ENCODE data around the gene ERGIC1.
"Not testable (repeated sequence)": the region's sequence is repeated elsewhere in the genome, so short reads cannot be mapped to it uniquely, and the experiment has no call there.

Gene ERGIC1

GRCh38 chr5:172849606-172850453 lies 15.8 kb downstream of the ERGIC1 start:
- DNase-seq, result no peak

- no peak for DNase-seq
Observed at GRCh38 chr5:172850454-172850797, 16.4 kb downstream of the ERGIC1 start.

- not testable (repeated sequence) for DNase-seq
Observed at GRCh38 chr5:172851254-172851653, 17.2 kb downstream of the ERGIC1 start.

- DNase-seq, result no peak
Observed at GRCh38 chr5:172852490-172853354, 18.7 kb downstream of the ERGIC1 start.

- DNase-seq, result no peak
Observed at GRCh38 chr5:172853355-172853975, 19.4 kb downstream of the ERGIC1 start.

GRCh38 chr5:172854451-172854871 lies 20.4 kb downstream of the ERGIC1 start:
- DNase-seq, result no peak

GRCh38 chr5:172854971-172855370 lies 20.9 kb downstream of the ERGIC1 start:
- no peak for DNase-seq

- no peak for DNase-seq
Observed at GRCh38 chr5:172855597-172856292, 21.7 kb downstream of the ERGIC1 start.

- no peak for DNase-seq
Observed at GRCh38 chr5:172856336-172856735, 22.3 kb downstream of the ERGIC1 start.

- DNase-seq, result no peak
Observed at GRCh38 chr5:172857982-172858381, 23.9 kb downstream of the ERGIC1 start.

- no peak for DNase-seq
Observed at GRCh38 chr5:172858511-172858989, 24.5 kb downstream of the ERGIC1 start.

- no peak for DNase-seq
Observed at GRCh38 chr5:172858990-172859811, 25.1 kb downstream of the ERGIC1 start.

- no peak for DNase-seq
Observed at GRCh38 chr5:172859966-172860365, 25.9 kb downstream of the ERGIC1 start.

GRCh38 chr5:172860520-172861443 lies 26.7 kb downstream of the ERGIC1 start:
- DNase-seq, result no peak

GRCh38 chr5:172861461-172861860 lies 27.4 kb downstream of the ERGIC1 start:
- no peak for DNase-seq

GRCh38 chr5:172862165-172862801 lies 28.2 kb downstream of the ERGIC1 start:
- no peak for DNase-seq

- not testable (repeated sequence) for DNase-seq
Observed at GRCh38 chr5:172864171-172864570, 30.1 kb downstream of the ERGIC1 start.

GRCh38 chr5:172864747-172865146 lies 30.7 kb downstream of the ERGIC1 start:
- no peak for DNase-seq

- DNase-seq, result no peak
Observed at GRCh38 chr5:172866378-172866777, 32.3 kb downstream of the ERGIC1 start.

All from RPMI8226 (cell line).